SH-SY5Y (cell line): ENCODE measurements around the gene RNF175.

Experiments used
- GATA2 ChIP-seq: IDR thresholded peaks from 2 replicates; pipeline ENCODE4 v1.6.1; 2011; ENCODE audit warnings: mild to moderate bottlenecking, low read depth, low read length
- GATA3 ChIP-seq: IDR thresholded peaks from 2 replicates; pipeline ENCODE4 v1.6.1; 2011; ENCODE audit warnings: low read depth, mild to moderate bottlenecking, low read length, moderate library complexity

- no peak for TF ChIP-seq GATA2
- TF ChIP-seq GATA3 = no peak
Measured at GRCh38 chr4:153733751-153734448, 25.9 kb downstream of the RNF175 start.
